ENCODE measurements around the gene TLK1. TPM values are rescaled to one million over a fixed set of nuclear protein-coding genes. Genes with fewer than 3 reads are reported as not detected.

Gene TLK1
- total RNA-seq, 1 donor from 2014 or later = 58.1 TPM

DNA sequence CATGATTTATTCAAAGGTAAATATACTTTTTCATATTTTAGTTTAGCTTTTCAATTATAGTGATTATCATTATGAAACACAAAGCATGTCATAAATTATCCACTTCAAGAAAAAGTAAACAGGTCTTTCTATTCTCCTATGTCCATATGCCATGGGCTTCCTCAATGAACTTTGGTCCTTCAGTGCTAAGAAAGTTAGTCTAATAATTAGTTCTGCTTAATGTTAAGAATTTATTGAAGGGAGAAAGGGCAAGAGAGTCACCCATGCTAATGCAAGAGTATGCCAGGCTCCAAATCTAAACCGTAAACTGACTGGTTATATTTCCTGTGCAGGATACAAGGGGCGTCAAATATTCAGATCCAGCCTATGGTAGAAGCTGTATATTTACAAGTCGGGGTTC lies 135.5 kb downstream of the TLK1 start:
- Histone ChIP-seq H3K27ac (no peak overlapping the region), H3K4me3 (no peak overlapping the region), H3K36me3 (peaks cover 29% of the 10 kb centered on the region), H3K4me1 (no peaks in the 10 kb centered on the region), H3K9me3 (no peaks in the 10 kb centered on the region), H3K27me3 (no peaks in the 10 kb centered on the region)
- intact Hi-C loops (cut with DNase I) = no loop called here
- no peak for DNase-seq
- no peak for TF ChIP-seq CTCF (IDR thresholded peaks at IDR 0.05)
- no peak for ATAC-seq

- DNase-seq (no peak), ATAC-seq (no peak)
- Histone ChIP-seq H3K27ac (no peak overlapping the region), H3K9me3 (no peaks in the 10 kb centered on the region), H3K27me3 (no peaks in the 10 kb centered on the region), H3K4me1 (no peaks in the 10 kb centered on the region), H3K36me3 (peaks cover 31% of the 10 kb centered on the region), H3K4me3 (no peak overlapping the region)
- intact Hi-C loops (cut with DNase I) = no loop called here
- TF ChIP-seq CTCF (IDR thresholded peaks at IDR 0.05) = no peak
Measured at GRCh38 chr2:171018522-171018921, 142.2 kb downstream of the TLK1 start.

- no peak for ATAC-seq
- Histone ChIP-seq H3K4me1 (no peaks in the 10 kb centered on the region), H3K27me3 (no peaks in the 10 kb centered on the region), H3K4me3 (no peak overlapping the region), H3K9me3 (no peaks in the 10 kb centered on the region), H3K27ac (no peak overlapping the region), H3K36me3 (peaks cover 27% of the 10 kb centered on the region)
- no peak for TF ChIP-seq CTCF (IDR thresholded peaks at IDR 0.05)
- no peak for DNase-seq
- intact Hi-C loops (cut with DNase I) = no loop called here
Measured at GRCh38 chr2:171016125-171016524, 144.6 kb downstream of the TLK1 start.

DNA sequence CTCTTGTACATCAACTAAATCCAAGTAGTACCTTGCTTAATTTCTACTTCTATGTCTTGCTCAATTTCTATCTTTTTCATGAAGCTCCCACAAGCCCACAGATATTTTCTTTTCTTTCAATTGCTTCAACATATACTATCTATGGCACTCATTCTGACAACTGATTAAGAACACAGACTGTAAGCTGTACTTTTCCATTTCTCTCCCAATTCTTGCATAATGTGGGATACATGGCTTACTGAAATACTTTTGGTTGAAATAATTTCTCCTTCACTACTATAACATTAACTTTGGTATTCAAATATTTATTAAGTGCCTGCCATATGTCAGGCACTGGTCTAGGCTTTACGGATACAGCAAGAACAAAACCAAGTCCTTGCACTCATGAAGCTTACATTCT lies 146.8 kb downstream of the TLK1 start:
- Histone ChIP-seq H3K27me3 (no peaks in the 10 kb centered on the region), H3K4me1 (no peaks in the 10 kb centered on the region), H3K27ac (no peak overlapping the region), H3K9me3 (no peaks in the 10 kb centered on the region), H3K36me3 (peaks cover 36% of the 10 kb centered on the region), H3K4me3 (no peak overlapping the region)
- no peak for TF ChIP-seq CTCF (IDR thresholded peaks at IDR 0.05)
- intact Hi-C loops (cut with DNase I) = no loop called here
- DNase-seq (no peak), ATAC-seq (no peak)

GRCh38 chr2:171009386-171009785 lies 151.3 kb downstream of the TLK1 start:
- TF ChIP-seq CTCF (IDR thresholded peaks at IDR 0.05) = no peak
- Histone ChIP-seq H3K36me3 (peaks cover 55% of the 10 kb centered on the region), H3K9me3 (no peaks in the 10 kb centered on the region), H3K27me3 (no peaks in the 10 kb centered on the region), H3K4me3 (no peak overlapping the region), H3K4me1 (no peaks in the 10 kb centered on the region), H3K27ac (no peak overlapping the region)
- intact Hi-C loops (cut with DNase I) = no loop called here
- ATAC-seq (no peak), DNase-seq (no peak)

DNA sequence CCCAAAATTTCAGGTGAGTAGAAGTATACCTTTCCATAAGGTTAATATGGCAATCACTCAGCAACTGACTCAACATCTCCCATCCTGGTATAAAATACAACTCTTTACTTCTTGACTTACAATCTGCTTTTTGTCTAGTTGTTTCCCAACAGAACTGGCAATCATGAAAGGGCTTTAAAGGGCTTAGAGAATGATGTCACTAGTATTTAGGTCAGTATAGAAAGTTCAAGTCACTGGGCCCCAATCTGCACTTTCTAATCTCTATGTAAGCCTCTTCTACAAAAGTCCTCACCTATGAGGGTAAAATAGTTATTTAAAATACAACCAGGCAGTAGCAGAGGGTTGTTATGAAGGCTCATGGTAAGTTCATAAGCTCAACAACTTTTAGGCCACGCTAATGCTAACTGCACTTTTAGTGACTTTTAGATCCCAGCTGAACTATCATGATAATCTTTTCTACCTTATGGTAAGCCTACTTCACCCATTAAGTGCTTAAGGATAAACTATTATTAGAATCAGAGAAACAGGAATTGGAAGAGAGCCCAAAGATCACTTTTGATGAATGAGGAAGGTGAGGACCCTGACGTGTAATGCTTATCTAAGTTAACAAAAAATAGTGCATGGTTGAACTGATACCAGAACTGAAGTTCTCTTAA lies 152.0 kb downstream of the TLK1 start:
- no peak for TF ChIP-seq CTCF (IDR thresholded peaks at IDR 0.05)
- Histone ChIP-seq H3K36me3 (peaks cover 53% of the 10 kb centered on the region), H3K27ac (no peak overlapping the region), H3K4me3 (no peak overlapping the region), H3K27me3 (no peaks in the 10 kb centered on the region), H3K9me3 (no peaks in the 10 kb centered on the region), H3K4me1 (no peaks in the 10 kb centered on the region)
- ATAC-seq (no peak), DNase-seq (no peak)
- intact Hi-C loops (cut with DNase I) = no loop called here

Measured in upper lobe of right lung (tissue), 1 donor.